Measurements from ENCODE around the gene C17orf50. TPM values are rescaled to one million over a fixed set of nuclear protein-coding genes. Genes with fewer than 3 reads are reported as not detected.

The C17orf50 gene
- total RNA-seq, 1 experiment from 2014 or later: not detected

Other genes starting within 250 kb of the C17orf50 start
- not detected in 2 replicates for gene SLFN12L, start 223.2 kb upstream of the C17orf50 start, total RNA-seq (2014; rRNA removed; shearing (Covaris generic))
- gene SLFN14, start 200.1 kb upstream of the C17orf50 start, total RNA-seq (2014; rRNA removed; shearing (Covaris generic)): not detected in 2 replicates
- gene PEX12, start 182.3 kb upstream of the C17orf50 start, total RNA-seq (2014; rRNA removed; shearing (Covaris generic)): 8.6 and 9.1 TPM in 2 replicates
- gene AP2B1, start 173.6 kb upstream of the C17orf50 start, total RNA-seq (2014; rRNA removed; shearing (Covaris generic)): 61.4 and 62.8 TPM in 2 replicates
- 3.0 and 4.3 TPM in 2 replicates for gene RASL10B, start 29.2 kb upstream of the C17orf50 start, total RNA-seq (2014; rRNA removed; shearing (Covaris generic))
- not detected in 2 replicates for gene GAS2L2, start 7.6 kb upstream of the C17orf50 start, total RNA-seq (2014; rRNA removed; shearing (Covaris generic))
- not detected in 2 replicates for gene MMP28, start 34.8 kb downstream of the C17orf50 start, total RNA-seq (2014; rRNA removed; shearing (Covaris generic))
- gene TAF15, start 48.6 kb downstream of the C17orf50 start, total RNA-seq (2014; rRNA removed; shearing (Covaris generic)): 17.4 and 18.7 TPM in 2 replicates
- gene HEATR9, start 108.0 kb downstream of the C17orf50 start, total RNA-seq (2014; rRNA removed; shearing (Covaris generic)): not detected in 2 replicates
- 0.29 TPM in 1 of 2 replicates, not detected in the other for gene CCL5, start 119.5 kb downstream of the C17orf50 start, total RNA-seq (2014; rRNA removed; shearing (Covaris generic))
- 0.40 and 0.45 TPM in 2 replicates for gene RDM1, start 169.9 kb downstream of the C17orf50 start, total RNA-seq (2014; rRNA removed; shearing (Covaris generic))
- gene LYZL6, start 182.8 kb downstream of the C17orf50 start, total RNA-seq (2014; rRNA removed; shearing (Covaris generic)): not detected in 2 replicates
- gene CCL16, start 220.6 kb downstream of the C17orf50 start, total RNA-seq (2014; rRNA removed; shearing (Covaris generic)): not detected in 2 replicates
- not detected in 2 replicates for gene CCL14, start 225.8 kb downstream of the C17orf50 start, total RNA-seq (2014; rRNA removed; shearing (Covaris generic))
- not detected in 2 replicates for gene CCL15, start 240.7 kb downstream of the C17orf50 start, total RNA-seq (2014; rRNA removed; shearing (Covaris generic))